WI38 (cell line): Measurements from ENCODE around the gene UTF1.

Experiments
- H3K4me3 ChIP-seq: 2 replicates; pipeline ENCODE4 v1.5.1; 2011; ENCODE audit warnings: low read depth, mild to moderate bottlenecking, control low read depth, low read length
- CTCF ChIP-seq: IDR thresholded peaks from 2 replicates; pipeline ENCODE4 v1.5.1; 2012; ENCODE audit warnings: low read depth, mild to moderate bottlenecking, control low read depth, low read length

UTF1 gene

DNA sequence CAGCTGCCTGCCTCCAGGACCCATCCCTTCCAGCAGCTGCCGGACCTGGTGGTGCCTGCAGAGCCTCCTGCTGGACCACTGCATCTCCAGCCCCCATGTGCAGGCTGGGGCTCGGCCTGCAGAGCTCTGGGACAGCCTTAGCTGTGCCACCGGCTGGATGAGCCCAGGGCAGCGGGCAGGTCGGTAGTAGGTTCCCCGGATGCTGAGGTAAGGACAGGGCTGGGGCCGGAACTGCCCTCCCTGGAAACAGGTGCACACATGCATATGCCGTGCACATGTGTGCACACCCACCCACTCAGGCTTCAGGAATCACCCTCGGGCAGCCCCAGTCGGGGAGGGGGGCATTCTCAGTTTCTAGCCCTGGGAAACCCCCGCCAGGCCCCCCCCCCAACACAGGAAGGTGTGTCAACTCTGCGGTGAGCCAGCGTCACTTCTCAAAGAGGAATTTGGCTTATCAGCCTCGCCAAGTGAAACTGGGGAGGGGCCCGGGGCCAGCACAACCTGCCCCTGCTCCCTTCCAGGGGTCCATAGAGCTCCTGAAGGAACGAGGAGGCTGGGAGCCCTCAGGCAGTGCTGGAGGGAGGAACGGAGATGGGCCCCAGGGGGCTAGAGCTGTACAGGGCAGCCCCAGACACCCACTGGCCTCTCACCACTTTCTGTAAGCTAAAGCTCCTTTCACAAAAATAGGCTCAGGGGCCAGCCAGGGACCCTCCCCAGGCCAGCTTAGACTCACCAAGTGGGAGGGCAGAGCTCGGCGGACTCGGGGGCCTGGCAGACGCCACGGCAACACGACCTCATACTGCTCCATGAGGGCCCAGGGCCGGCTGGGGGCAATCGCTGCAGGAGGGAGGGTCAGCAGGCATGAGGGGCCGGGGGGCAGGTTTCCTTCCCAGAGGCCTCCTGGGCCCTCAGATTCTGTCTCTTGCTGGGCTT lies 45.0 kb downstream of the UTF1 start:
- no peak for TF ChIP-seq CTCF
- no peak overlapping the region for H3K4me3 ChIP-seq

DNA sequence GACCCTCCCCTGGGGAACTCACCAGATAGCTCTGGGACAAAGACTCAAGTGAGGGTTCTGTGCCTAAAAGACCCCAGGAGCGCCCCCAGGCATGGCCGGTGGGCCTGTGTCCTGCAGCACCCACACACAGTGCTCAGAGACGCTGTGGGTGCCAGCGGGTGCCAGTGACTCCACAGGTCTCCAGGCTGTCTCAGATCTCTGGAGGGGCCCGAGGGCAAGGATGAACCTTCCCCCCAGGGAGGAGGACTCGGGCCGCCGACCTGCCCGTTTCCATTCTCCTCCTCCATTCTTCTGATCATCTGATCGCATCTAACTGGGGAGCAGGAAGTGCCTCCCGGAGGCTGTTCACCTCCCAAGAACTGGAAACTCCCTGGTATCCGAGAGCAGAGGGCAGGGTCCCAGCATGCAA lies 45.7 kb downstream of the UTF1 start:
- H3K4me3 ChIP-seq, result no peak overlapping the region
- no peak for TF ChIP-seq CTCF

GRCh38 chr10:133276100-133276434 lies 46.0 kb downstream of the UTF1 start:
- no peak for TF ChIP-seq CTCF
- no peak overlapping the region for H3K4me3 ChIP-seq

- no peak for TF ChIP-seq CTCF
- no peak within 1 kb of the TSS for H3K4me3 ChIP-seq
These were observed 46.6 kb downstream of the UTF1 start, which contains the start of gene ADAM8 for GRCh38 chr10:133276435-133277201. TSS of gene ADAM8 (minus strand) at chr10:133276868. CDS start at chr10:133276817, 51 bp downstream.

DNA sequence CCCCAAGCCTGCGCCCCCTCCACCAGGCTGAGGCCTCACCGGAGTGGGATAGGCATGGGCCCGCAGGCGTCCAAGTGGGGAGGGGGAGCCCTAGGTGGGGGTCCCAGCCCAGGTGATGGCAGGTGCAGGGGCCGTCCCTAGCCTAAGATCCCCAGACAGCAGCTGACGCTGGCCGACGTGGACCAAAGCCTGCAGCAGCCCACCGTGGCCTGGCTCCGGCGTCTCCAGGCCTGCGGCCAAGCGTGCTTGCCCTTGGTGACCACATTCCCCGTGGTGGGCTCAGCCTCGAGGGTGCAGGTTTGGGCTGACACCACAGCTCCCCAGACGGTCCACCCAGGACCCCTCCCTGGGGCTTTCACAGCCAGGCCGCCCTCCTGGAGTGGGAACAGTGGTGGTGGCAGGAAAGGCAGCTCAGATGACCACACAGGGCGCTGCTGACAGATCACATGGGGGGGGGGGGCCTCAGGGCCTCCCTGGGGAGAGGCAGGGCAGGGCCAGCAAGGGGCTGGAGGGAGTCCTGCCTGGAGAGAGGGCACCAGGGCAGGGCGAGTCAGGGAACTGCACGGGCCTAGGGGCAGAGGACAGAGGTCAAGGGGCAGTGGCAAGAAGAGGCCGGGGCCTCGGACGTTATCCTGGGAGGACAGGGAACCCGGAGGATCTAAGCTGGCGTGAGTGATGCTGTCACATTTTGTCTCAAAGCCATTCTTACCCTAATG lies 47.4 kb downstream of the UTF1 start:
- H3K4me3 ChIP-seq, result no peak overlapping the region
- no peak for TF ChIP-seq CTCF

DNA sequence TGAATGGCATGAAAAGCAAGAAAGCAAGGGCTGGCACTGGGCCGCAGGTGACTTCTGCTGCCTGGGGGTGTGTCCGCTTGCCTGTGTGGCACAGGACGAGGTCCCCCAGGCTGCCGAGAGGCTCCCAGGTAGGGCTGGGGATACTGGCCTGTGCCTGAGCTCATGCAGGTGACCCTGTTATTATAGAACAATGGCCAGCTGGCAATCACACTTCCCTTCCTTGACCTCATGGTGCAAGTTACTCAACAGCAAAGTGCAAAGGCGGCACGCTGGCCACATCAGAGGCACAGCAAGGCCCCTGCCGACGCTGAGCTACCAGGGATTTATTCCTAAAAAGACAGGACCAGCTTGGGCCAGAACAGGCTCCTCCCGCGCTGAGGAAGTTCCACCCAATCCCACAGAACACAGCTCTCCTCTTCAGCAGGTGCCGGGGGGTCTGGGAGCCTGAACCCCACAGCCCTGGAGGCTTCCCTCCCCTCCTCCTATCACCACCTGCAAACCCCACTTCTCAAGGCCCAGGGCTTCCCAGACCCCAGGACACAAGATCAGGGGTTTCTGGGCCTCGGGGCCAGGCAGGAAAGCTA lies 48.1 kb downstream of the UTF1 start:
- TF ChIP-seq CTCF, result no peak
- no peak overlapping the region for H3K4me3 ChIP-seq
